HEK293 (cell line): ENCODE measurements around the gene TACC2.

Source experiments
- CTCF ChIA-PET: fragments of 350-600 bp; formaldehyde crosslinking; extraction: SDS; loops from one replicate; lab custom pipeline; 2021; ENCODE audit warnings: antibody characterized with exemption; lab: Yijun Ruan, JAX
- POLR2A ChIA-PET: fragments of 300-600 bp; formaldehyde crosslinking; extraction: SDS; loops from one replicate; lab custom pipeline; 2020; ENCODE audit warnings: antibody characterized with exemption, inconsistent platforms; lab: Yijun Ruan, JAX
- H3K27ac ChIP-seq: fragments of 200-500 bp; sonication (Bioruptor generic); 2 replicates; pipeline ENCODE4 v1.5.1; 2014; ENCODE audit warnings: low read depth, low read length, control low read depth, inconsistent platforms; ENCODE audit errors: extremely low read depth
- H3K36me3 ChIP-seq, 2 experiments: fragments of 200-500 bp in 1 of 2; sonication (Bioruptor generic) in 1 of 2; 1 replicate in 1 of 2; 2 replicates in 1 of 2; pipeline ENCODE4 v1.5.1; 2014 to 2017; ENCODE audit warnings: inconsistent platforms in 2 of 2, low read length in 2 of 2; ENCODE audit not compliant: control insufficient read depth in 2 of 2, insufficient read depth in 1 of 2
- H3K4me1 ChIP-seq: fragments of 200-500 bp; sonication (Bioruptor generic); 2 replicates; pipeline ENCODE4 v1.5.1; 2014; ENCODE audit warnings: mild to moderate bottlenecking, low read length, inconsistent platforms; ENCODE audit not compliant: control insufficient read depth, insufficient read depth
- H3K4me3 ChIP-seq: 2 replicates; pipeline ENCODE4 v1.5.1; 2011; ENCODE audit warnings: low read depth, mild to moderate bottlenecking, control low read depth, low read length, moderate library complexity
- H3K9me3 ChIP-seq: fragments of 200-500 bp; sonication (Bioruptor generic); 2 replicates; pipeline ENCODE4 v1.5.1; 2014; ENCODE audit warnings: low read depth, low read length, inconsistent platforms; ENCODE audit not compliant: control insufficient read depth, insufficient read depth
- GLIS2 ChIP-seq: fragments of 450-650 bp; formaldehyde crosslinking; IDR thresholded peaks from 2 replicates; pipeline ENCODE4 v1.5.1; 2016; ENCODE audit warnings: missing biosample characterization, missing genetic modification characterization
- PRDM10 ChIP-seq: fragments of 450-650 bp; formaldehyde crosslinking; IDR thresholded peaks from 2 replicates; pipeline ENCODE4 v1.5.1; 2016; ENCODE audit warnings: missing biosample characterization, missing genetic modification characterization
- YY1 ChIP-seq: fragments of 450-650 bp; formaldehyde crosslinking; IDR thresholded peaks from 2 replicates; pipeline ENCODE4 v1.5.1; 2018; ENCODE audit warnings: missing biosample characterization, missing genetic modification characterization
- ZFHX2 ChIP-seq: fragments of 450-650 bp; formaldehyde crosslinking; conservative IDR thresholded peaks from 2 replicates; pipeline ENCODE4 v1.5.1; 2016; ENCODE audit warnings: missing biosample characterization, missing genetic modification characterization
- ZNF114 ChIP-seq: fragments of 450-650 bp; formaldehyde crosslinking; IDR thresholded peaks from 2 replicates; pipeline ENCODE4 v1.5.0; 2017; ENCODE audit warnings: missing biosample characterization, missing genetic modification characterization
- ZNF140 ChIP-seq: fragments of 450-650 bp; formaldehyde crosslinking; IDR thresholded peaks from 2 replicates; pipeline ENCODE4 v1.5.1; 2016; ENCODE audit warnings: missing biosample characterization, missing genetic modification characterization
- ZNF148 ChIP-seq: fragments of 450-650 bp; formaldehyde crosslinking; IDR thresholded peaks from 2 replicates; pipeline ENCODE4 v1.5.0; 2017; ENCODE audit warnings: missing biosample characterization, missing genetic modification characterization, borderline replicate concordance
- ZNF169 ChIP-seq: fragments of 450-650 bp; formaldehyde crosslinking; IDR thresholded peaks from 2 replicates; pipeline ENCODE4 v1.5.1; 2016; ENCODE audit warnings: missing biosample characterization, missing genetic modification characterization
- ZNF214 ChIP-seq: fragments of 450-650 bp; formaldehyde crosslinking; IDR thresholded peaks from 2 replicates; pipeline ENCODE4 v1.5.1; 2017; ENCODE audit warnings: missing biosample characterization, mild to moderate bottlenecking, missing genetic modification characterization, borderline replicate concordance
- ZNF335 ChIP-seq: fragments of 450-650 bp; formaldehyde crosslinking; conservative IDR thresholded peaks from 2 replicates; pipeline ENCODE4 v1.5.1; 2016; ENCODE audit warnings: missing biosample characterization, missing genetic modification characterization
- ZNF341 ChIP-seq: fragments of 450-650 bp; formaldehyde crosslinking; IDR thresholded peaks from 2 replicates; pipeline ENCODE4; 2016; ENCODE audit warnings: low read depth, missing biosample characterization, missing genetic modification characterization
- ZNF404 ChIP-seq: fragments of 450-650 bp; formaldehyde crosslinking; IDR thresholded peaks from 2 replicates; pipeline ENCODE4 v1.5.1; 2017; ENCODE audit warnings: missing biosample characterization, missing genetic modification characterization
- ZNF48 ChIP-seq: fragments of 450-650 bp; formaldehyde crosslinking; IDR thresholded peaks from 2 replicates; pipeline ENCODE4 v1.5.1; 2016; ENCODE audit warnings: missing biosample characterization, missing genetic modification characterization
- ZNF518A ChIP-seq: fragments of 450-650 bp; formaldehyde crosslinking; conservative IDR thresholded peaks from 2 replicates; pipeline ENCODE4 v1.5.1; 2016; ENCODE audit warnings: low read depth, missing biosample characterization, missing genetic modification characterization
- ZNF701 ChIP-seq: fragments of 450-650 bp; formaldehyde crosslinking; IDR thresholded peaks from 2 replicates; pipeline ENCODE4 v1.5.1; 2016; ENCODE audit warnings: missing biosample characterization, missing genetic modification characterization
- ZNF830 ChIP-seq: fragments of 450-650 bp; IDR thresholded peaks from 2 replicates; pipeline ENCODE4 v1.5.0; 2018; ENCODE audit warnings: missing biosample characterization, missing genetic modification characterization, low read depth, mild to moderate bottlenecking, moderate library complexity
- ZSCAN16 ChIP-seq: fragments of 450-650 bp; formaldehyde crosslinking; IDR thresholded peaks from 2 replicates; pipeline ENCODE4 v1.5.1; 2016; ENCODE audit warnings: missing biosample characterization, missing genetic modification characterization
- TF ChIP-seq, protein P1 (sequence below): sonication (generic); formaldehyde crosslinking; IDR thresholded peaks from 2 replicates; pipeline ENCODE4 v1.8.1; 2022; ENCODE audit warnings: mild to moderate bottlenecking, moderate library complexity, missing genetic modification reagents
- TF ChIP-seq, protein P2 (sequence below): fragments of 450-650 bp; formaldehyde crosslinking; IDR thresholded peaks from 2 replicates; pipeline ENCODE4 v1.5.1; 2016; ENCODE audit warnings: missing biosample characterization, missing genetic modification characterization

TACC2 gene

DNA sequence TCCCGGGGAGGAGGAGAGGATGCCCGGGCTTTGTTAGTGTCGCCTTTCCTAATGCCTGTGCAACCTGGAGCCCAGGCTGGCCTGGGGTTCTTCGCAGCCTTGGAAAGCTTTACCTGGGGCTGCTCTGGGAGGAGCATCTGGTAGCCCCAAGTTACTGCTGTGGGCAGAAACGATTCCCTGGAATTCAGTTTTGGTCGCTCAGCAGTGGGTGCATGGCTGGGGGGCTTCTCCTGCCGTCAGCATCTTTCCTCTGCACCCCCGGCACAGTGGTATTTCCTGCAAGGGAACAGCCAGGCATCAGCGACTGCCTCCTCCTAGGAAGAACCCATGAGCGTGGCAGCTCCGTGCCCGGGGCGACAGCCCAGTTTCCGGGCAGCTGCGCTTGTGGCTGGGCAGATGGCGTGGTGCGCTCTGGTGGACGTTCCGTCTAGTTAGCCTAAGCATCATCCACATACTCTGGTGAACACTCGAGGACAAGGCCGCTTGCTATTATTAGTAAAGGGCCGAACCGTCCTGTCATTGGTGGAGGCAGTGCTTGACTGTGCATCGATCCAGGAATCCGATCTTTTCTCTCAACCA lies 175.1 kb downstream of the TACC2 start:
- Histone ChIP-seq H3K4me3 (peak overlapping the region; percentile 44), H3K9me3 (no peaks in the 10 kb centered on the region), H3K4me1 (peaks cover 5% of the 10 kb centered on the region; the same call in 1 of the 2 replicates), H3K36me3 (no peaks in the 10 kb centered on the region), H3K27ac (peak overlapping the region; percentile 24; the same call in 1 of the 2 replicates)
- TF ChIP-seq ZFHX2 (tag by site-specific recombination) (no peak), GLIS2 (tag by site-specific recombination) (0 out of 2 replicates have a peak, but pooled peaks have one; percentile 12), ZNF701 (tag by site-specific recombination) (no peak), ZNF830 (tag by site-specific recombination) (no peak), PRDM10 (peak; percentile 80), ZNF404 (tag by site-specific recombination) (no peak), ZNF114 (tag by site-specific recombination) (no peak), ZNF148 (tag by site-specific recombination) (no peak), ZNF335 (tag by site-specific recombination) (peak; percentile 77), ZNF341 (tag by site-specific recombination) (peak; percentile 63), ZSCAN16 (tag by site-specific recombination) (no peak)
- TF ChIP-seq, protein P1, sequence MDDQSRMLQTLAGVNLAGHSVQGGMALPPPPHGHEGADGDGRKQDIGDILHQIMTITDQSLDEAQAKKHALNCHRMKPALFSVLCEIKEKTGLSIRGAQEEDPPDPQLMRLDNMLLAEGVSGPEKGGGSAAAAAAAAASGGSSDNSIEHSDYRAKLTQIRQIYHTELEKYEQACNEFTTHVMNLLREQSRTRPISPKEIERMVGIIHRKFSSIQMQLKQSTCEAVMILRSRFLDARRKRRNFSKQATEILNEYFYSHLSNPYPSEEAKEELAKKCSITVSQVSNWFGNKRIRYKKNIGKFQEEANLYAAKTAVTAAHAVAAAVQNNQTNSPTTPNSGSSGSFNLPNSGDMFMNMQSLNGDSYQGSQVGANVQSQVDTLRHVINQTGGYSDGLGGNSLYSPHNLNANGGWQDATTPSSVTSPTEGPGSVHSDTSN = 0 out of 2 replicates have a peak, but pooled peaks have one; percentile 4
- POLR2A ChIA-PET = interaction anchor here (0.6 to 1.4 kb wide), 3 partner anchors 22 to 245 kb away, joined by 3 to 4 read pairs (median 4); no protein-coding TSS in a partner anchor
- CTCF ChIA-PET = no interaction called here

- no peak overlapping the region for H3K27ac ChIP-seq
- H3K36me3 ChIP-seq = no peaks in the 10 kb centered on the region
- H3K9me3 ChIP-seq = no peaks in the 10 kb centered on the region
- POLR2A ChIA-PET = interaction anchor here (0.6 to 1.1 kb wide), 2 partner anchors 238 to 246 kb away, joined by 3 read pairs; no protein-coding TSS in a partner anchor
- CTCF ChIA-PET = interaction anchor here (1.3 to 1.5 kb wide), 2 partner anchors 23 to 102 kb away, joined by 4 to 6 read pairs; no protein-coding TSS in a partner anchor
- peaks cover 3% of the 10 kb centered on the region; the same call in 1 of the 2 replicates for H3K4me1 ChIP-seq
- H3K4me3 ChIP-seq = no peak overlapping the region
- TF ChIP-seq YY1 (tag by site-specific recombination) (no peak), ZNF140 (no peak), ZNF518A (no peak), ZNF48 (tag by site-specific recombination) (no peak), ZNF214 (tag by site-specific recombination) (no peak), ZNF169 (tag by site-specific recombination) (no peak)
- TF ChIP-seq, protein P2, sequence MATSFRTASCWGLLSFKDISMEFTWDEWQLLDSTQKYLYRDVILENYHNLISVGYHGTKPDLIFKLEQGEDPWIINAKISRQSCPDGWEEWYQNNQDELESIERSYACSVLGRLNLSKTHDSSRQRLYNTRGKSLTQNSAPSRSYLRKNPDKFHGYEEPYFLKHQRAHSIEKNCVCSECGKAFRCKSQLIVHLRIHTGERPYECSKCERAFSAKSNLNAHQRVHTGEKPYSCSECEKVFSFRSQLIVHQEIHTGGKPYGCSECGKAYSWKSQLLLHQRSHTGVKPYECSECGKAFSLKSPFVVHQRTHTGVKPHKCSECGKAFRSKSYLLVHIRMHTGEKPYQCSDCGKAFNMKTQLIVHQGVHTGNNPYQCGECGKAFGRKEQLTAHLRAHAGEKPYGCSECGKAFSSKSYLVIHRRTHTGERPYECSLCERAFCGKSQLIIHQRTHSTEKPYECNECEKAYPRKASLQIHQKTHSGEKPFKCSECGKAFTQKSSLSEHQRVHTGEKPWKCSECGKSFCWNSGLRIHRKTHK (tag by site-specific recombination) = no peak
Measured at GRCh38 chr10:122164815-122165483, 176.0 kb downstream of the TACC2 start.
